ENCODE results near the gene ELMO1. TPM values are rescaled to one million over a fixed set of nuclear protein-coding genes. Genes with fewer than 3 reads are reported as not detected.

Gene ELMO1
- total and polyA plus RNA-seq, 9 donors = 8.9 to 48.9 (median 28.0) TPM

DNA sequence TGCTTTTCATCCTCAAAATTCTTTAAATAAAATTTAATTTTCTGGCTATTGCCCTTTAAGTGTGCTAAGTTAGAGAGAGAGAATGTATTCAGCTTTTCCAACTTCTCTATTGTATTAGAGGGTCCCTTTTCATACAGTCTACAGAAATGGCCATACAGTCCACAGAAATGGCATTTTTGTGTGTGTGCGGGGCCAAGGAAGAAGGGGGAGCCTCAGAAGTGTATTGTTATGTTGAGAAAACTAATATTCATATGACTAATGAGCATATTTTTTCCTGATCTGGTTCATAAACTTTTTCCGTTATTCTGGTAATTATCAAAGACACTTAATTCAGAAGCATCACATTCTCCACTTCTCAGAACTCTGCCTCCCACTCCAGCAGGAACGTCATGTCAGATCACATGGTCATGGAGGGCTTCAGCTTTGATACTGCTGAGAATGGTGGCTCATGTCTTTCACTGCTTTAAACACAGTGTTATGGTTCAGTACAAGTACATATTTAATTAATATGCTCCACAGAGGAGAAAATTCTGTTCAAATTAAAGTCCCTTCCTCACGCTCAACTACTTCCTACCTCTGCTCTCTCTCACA lies 37.1 kb downstream of the ELMO1 start:
- WGBS, 3 donors = 73 to 83% (median 78%) methylated on average over 4 of the region's 4 CpGs
- Histone ChIP-seq H3K4me1 (ENCODE audit: insufficient read depth) (no peaks in the 10 kb centered on the region), H3K27me3 (no peaks in the 10 kb centered on the region), H3K27ac (no peak overlapping the region), H3K36me3 (no peaks in the 10 kb centered on the region), H3K9me3 (no peaks in the 10 kb centered on the region), H3K4me3 (no peak overlapping the region)
- no peak for DNase-seq
- intact Hi-C loops (cut with DNase I) = loop anchor here in 1 of 4 donors (5.0 kb wide), 1 partner anchor 1954 kb away; no protein-coding TSS in a partner anchor
- TF ChIP-seq, protein P1, sequence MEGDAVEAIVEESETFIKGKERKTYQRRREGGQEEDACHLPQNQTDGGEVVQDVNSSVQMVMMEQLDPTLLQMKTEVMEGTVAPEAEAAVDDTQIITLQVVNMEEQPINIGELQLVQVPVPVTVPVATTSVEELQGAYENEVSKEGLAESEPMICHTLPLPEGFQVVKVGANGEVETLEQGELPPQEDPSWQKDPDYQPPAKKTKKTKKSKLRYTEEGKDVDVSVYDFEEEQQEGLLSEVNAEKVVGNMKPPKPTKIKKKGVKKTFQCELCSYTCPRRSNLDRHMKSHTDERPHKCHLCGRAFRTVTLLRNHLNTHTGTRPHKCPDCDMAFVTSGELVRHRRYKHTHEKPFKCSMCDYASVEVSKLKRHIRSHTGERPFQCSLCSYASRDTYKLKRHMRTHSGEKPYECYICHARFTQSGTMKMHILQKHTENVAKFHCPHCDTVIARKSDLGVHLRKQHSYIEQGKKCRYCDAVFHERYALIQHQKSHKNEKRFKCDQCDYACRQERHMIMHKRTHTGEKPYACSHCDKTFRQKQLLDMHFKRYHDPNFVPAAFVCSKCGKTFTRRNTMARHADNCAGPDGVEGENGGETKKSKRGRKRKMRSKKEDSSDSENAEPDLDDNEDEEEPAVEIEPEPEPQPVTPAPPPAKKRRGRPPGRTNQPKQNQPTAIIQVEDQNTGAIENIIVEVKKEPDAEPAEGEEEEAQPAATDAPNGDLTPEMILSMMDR (IDR thresholded peaks at IDR 0.05) = no peak
- no peak for TF ChIP-seq POLR2A (IDR thresholded peaks at IDR 0.05)
- no peak for TF ChIP-seq EP300 (IDR thresholded peaks at IDR 0.05)

DNA sequence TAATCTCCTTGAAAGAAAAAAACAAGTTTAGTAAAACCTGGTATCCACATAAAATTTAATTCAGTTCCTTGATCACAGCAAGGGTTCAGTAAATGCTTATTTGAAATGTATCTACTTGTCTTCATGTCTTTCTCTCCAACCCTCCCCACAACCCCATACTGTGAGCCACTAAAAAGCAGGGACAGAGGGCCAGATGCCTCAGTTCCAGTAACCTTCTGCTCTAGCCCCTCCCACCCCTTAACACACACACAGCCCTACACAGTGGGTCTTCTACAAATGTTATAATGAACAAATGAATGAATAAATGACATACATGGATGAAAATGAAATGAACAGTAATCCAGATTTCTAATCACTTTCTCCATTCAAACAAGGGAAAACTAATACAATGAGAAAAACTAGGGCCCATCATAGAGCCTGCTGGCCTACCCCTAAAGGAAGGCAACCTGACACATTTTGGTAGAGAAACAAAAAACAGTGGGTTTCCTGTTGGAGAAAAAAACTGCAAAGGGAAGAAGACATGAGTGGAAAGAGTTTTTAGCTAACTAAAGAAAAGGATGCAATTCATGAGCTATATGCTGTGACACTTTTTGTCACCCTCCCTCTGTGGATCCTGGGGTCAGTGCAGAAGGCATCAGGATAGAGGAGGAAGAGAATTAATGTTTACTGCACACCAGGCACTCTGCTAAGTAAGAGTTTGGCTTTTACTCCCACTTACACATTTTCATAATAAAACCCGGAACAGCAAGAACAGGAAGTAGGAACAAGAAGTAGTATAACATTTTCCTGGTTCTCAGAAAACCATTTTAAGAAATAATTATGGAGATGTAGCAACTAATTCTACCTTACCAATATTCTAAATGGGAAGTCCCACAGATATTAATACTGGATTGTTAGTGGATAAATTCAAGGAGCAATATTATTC lies 38.1 kb downstream of the ELMO1 start:
- Histone ChIP-seq H3K27ac (no peak overlapping the region), H3K36me3 (no peaks in the 10 kb centered on the region), H3K4me1 (ENCODE audit: insufficient read depth) (peaks cover 4% of the 10 kb centered on the region), H3K27me3 (no peaks in the 10 kb centered on the region), H3K4me3 (no peak overlapping the region), H3K9me3 (no peaks in the 10 kb centered on the region)
- DNase-seq = no peak
- WGBS, 3 donors = 14 to 20% (median 17%) methylated on average over 1 of the region's 1 CpG
- intact Hi-C loops (cut with DNase I) = loop anchor here in 1 of 4 donors (5.0 kb wide), 1 partner anchor 1953 kb away; no protein-coding TSS in a partner anchor
- TF ChIP-seq, protein P1 (IDR thresholded peaks at IDR 0.05) = no peak
- TF ChIP-seq EP300 (IDR thresholded peaks at IDR 0.05) (no peak), POLR2A (IDR thresholded peaks at IDR 0.05) (no peak)

DNA sequence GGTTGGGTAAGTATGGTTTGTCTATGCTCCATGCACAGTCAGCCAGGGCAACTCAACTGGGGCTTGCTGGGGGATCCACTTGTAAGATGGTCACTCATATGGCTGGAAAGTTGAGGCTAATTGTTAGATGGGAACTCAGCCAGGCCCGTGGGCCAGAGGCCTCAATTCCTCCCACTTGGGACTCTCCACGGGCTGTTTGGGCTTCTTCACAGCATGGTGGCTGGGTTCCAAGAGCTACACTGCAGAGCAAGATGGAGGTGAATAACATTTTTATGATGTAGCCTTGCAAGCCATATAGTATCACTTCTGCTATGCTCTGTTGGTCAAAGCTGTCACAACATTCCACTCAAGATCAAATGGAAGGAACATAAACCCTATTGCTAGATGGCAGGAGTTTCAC lies 39.2 kb downstream of the ELMO1 start:
- intact Hi-C loops (cut with DNase I) = no loop called here
- no peaks in the 10 kb centered on the region for H3K27me3 ChIP-seq
- TF ChIP-seq EP300 (IDR thresholded peaks at IDR 0.05) (no peak), POLR2A (IDR thresholded peaks at IDR 0.05) (no peak)
- TF ChIP-seq, protein P1 (IDR thresholded peaks at IDR 0.05) = no peak
- H3K36me3 ChIP-seq = no peaks in the 10 kb centered on the region
- H3K9me3 ChIP-seq = no peaks in the 10 kb centered on the region
- DNase-seq = no peak
- no peak overlapping the region for H3K27ac ChIP-seq
- H3K4me1 ChIP-seq (ENCODE audit: insufficient read depth) = peaks cover 4% of the 10 kb centered on the region
- WGBS, 3 donors = 26 to 36% (median 29%) methylated on average over 2 of the region's 2 CpGs
- H3K4me3 ChIP-seq = no peak overlapping the region

DNA sequence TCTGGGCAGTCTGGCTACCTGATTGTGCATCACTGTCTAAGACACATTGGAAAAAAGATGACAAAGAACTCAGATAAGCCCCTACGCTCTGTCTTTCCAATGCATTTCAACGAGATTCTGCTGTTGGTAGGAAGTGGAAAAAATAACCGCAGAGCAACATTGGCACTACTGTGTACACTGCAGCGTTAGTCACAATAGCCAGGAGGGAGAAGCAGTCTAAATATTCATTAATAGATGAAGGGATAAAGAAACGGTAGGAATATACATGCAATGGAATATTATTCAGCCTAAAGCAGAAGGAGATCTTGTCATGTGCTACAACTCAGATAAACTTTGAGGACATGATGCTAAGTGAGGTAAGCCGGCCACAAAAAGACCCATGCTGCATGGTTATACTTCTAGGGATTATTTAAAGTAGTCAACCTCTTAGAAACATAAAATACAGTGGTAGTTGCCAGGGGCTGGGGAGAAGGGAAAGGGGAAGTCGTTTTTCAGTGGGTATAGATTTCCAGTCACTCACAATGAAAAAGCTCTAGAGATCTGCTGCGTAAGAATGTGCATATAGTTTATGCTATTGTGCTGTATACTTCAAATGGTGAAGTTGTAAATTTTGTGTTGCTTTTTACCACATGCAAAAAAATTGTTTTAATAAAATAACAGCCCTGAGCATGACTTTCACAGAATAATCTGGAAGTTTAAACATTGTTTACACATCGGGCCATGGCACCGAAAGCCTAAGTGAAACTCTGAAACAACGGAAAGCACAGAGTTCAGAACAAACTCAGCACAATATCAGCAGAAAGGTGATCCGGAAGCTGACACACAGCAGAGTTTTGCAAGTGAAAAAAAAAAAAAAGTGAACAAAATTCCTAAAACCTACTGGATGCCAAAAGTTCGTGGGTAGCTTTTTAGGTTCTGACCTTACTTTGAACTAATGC lies 40.1 kb downstream of the ELMO1 start:
- TF ChIP-seq, protein P1 (IDR thresholded peaks at IDR 0.05) = no peak
- TF ChIP-seq POLR2A (IDR thresholded peaks at IDR 0.05) (no peak), EP300 (IDR thresholded peaks at IDR 0.05) (no peak)
- no peak for DNase-seq
- intact Hi-C loops (cut with DNase I) = no loop called here
- peaks cover 4% of the 10 kb centered on the region for H3K4me1 ChIP-seq (ENCODE audit: insufficient read depth)
- H3K9me3 ChIP-seq = no peaks in the 10 kb centered on the region
- H3K27ac ChIP-seq = no peak overlapping the region
- H3K36me3 ChIP-seq = no peaks in the 10 kb centered on the region
- H3K27me3 ChIP-seq = no peaks in the 10 kb centered on the region
- 73 to 79% (median 78%) methylated on average over 13 of the region's 13 CpGs for WGBS, 3 donors
- H3K4me3 ChIP-seq = no peak overlapping the region

All from ovary (tissue), 9 donors.